ENCODE measurements around the gene TTLL4.

The TTLL4 gene

DNA sequence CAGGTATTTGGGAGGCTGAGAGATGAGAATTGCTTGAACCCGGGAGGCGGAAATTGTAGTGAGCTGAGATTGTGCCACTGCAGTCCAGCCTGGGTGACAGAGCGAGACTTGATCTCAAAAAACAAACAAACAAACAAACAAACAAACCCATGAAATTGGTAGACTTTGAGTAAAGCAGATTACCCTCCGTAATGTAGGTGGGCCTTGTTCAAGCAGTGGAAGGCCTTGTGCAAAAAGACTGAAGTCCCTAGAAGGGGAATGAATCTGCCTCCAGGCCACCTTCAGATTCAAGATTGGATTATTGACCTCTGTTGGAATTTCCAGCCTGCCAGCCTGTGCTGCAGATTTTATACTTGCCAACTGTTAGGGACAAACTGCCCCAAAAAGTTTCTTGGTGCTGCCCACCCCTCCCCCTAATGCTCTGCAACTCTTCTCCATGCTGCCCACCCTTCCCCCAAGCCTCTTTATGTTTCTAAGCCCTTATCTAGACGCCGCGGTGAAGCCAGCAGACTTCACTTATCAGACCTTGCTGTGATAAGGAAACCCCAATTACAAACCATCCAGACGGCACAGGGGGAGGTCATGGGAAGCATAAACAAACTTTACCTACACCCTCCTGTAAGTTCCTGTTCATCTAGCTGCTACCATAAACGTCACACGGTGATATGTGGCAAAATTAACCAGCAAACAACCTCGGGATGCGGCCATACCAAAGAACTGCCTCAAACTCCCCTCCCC, 88.3 kb downstream of the TTLL4 start:
- no peak for DNase-seq (ENCODE audit: low read depth in 1 of 2, low spot score in 1 of 2)
- Histone ChIP-seq H3K27me3 (ENCODE audit: insufficient read depth, poor library complexity, severe bottlenecking) (no peaks in the 10 kb centered on the region), H3K4me3 (replicated peaks; ENCODE audit: insufficient read depth, low read length) (no peak overlapping the region), H3K27ac (replicated peaks) (no peak overlapping the region)
- TF ChIP-seq CTCF (IDR thresholded peaks at IDR 0.05; ENCODE audit: insufficient read depth, low read length) (no peak), POLR2AphosphoS5 (IDR thresholded peaks at IDR 0.05; ENCODE audit: low read depth) (no peak), GABPA (IDR thresholded peaks at IDR 0.05; ENCODE audit: low read depth) (no peak), REST (IDR thresholded peaks at IDR 0.05; ENCODE audit: insufficient replicate concordance, low read depth) (no peak), SPI1 (IDR thresholded peaks at IDR 0.05; ENCODE audit: borderline replicate concordance, low read depth) (no peak)

- H3K27ac ChIP-seq (replicated peaks): no peak overlapping the region
- no peak overlapping the region for H3K4me3 ChIP-seq (replicated peaks; ENCODE audit: insufficient read depth, low read length)
- no peak for DNase-seq (ENCODE audit: low read depth in 1 of 2, low spot score in 1 of 2)
- no peaks in the 10 kb centered on the region for H3K27me3 ChIP-seq (ENCODE audit: insufficient read depth, poor library complexity, severe bottlenecking)
- TF ChIP-seq CTCF (IDR thresholded peaks at IDR 0.05; ENCODE audit: insufficient read depth, low read length): no peak
- no peak for TF ChIP-seq POLR2AphosphoS5 (IDR thresholded peaks at IDR 0.05; ENCODE audit: low read depth)
- no peak for TF ChIP-seq REST (IDR thresholded peaks at IDR 0.05; ENCODE audit: insufficient replicate concordance, low read depth)
- TF ChIP-seq SPI1 (IDR thresholded peaks at IDR 0.05; ENCODE audit: borderline replicate concordance, low read depth): no peak
- TF ChIP-seq GABPA (IDR thresholded peaks at IDR 0.05; ENCODE audit: low read depth): no peak
Measured at GRCh38 chr2:218799990-218800389, 89.4 kb downstream of the TTLL4 start.

DNA sequence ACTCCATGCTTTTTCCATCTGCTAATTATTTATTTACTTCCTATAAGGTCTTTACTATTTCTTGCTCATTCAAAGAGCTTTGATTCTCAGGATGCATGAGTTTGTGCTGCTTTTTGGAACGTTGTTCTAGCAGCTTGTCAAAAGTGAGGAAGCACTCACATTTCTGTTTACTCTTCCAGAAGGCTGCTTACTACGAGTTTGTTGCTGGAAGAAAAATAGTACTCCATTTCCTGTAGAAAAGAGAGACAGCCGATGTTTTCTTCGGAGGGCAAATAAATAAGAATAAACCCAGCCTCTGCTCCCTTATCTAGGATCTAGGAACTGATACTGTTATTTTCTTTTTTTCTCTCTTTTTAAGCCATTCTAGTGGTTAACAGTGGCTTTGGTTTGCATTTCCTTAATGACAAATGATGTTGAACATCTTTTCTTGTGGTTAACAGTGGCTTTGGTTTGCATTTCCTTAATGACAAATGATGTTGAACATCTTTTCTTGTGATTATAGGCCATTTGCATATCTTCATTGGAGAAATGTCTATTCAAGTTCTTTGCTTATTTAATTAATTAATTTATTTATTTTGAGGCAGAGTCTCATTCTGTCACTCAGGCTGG, 91.9 kb downstream of the TTLL4 start:
- no peak overlapping the region for H3K4me3 ChIP-seq (replicated peaks; ENCODE audit: insufficient read depth, low read length)
- H3K27me3 ChIP-seq (ENCODE audit: insufficient read depth, poor library complexity, severe bottlenecking): no peaks in the 10 kb centered on the region
- TF ChIP-seq CTCF (IDR thresholded peaks at IDR 0.05; ENCODE audit: insufficient read depth, low read length): no peak
- no peak for TF ChIP-seq REST (IDR thresholded peaks at IDR 0.05; ENCODE audit: insufficient replicate concordance, low read depth)
- H3K27ac ChIP-seq (replicated peaks): no peak overlapping the region
- DNase-seq (ENCODE audit: low read depth in 1 of 2, low spot score in 1 of 2): no peak
